H1 (cell line): Measurements from ENCODE around the gene NAPA. TPM values are rescaled to one million over a fixed set of nuclear protein-coding genes. Genes with fewer than 3 reads are reported as not detected.

ENCODE experiments used
- EP300 ChIP-seq, 2 experiments: IDR thresholded peaks; 1 replicate in 1 of 2; 2 replicates in 1 of 2; pipeline ENCODE4 v1.6.1; 2011 to 2012; ENCODE audit warnings: low read depth in 2 of 2, low read length in 2 of 2, mild to moderate bottlenecking in 2 of 2, borderline replicate concordance in 1 of 2, inconsistent platforms in 1 of 2, moderate library complexity in 1 of 2
- HDAC2 ChIP-seq, 2 experiments: fragments of 300-600 bp in 1 of 2; sonication (generic) in 1 of 2; IDR thresholded peaks; 2 replicates each; pipeline ENCODE4 v1.6.1; 2011 to 2012; ENCODE audit warnings: low read depth in 2 of 2, low read length in 2 of 2, mild to moderate bottlenecking in 2 of 2, moderate library complexity in 2 of 2, borderline replicate concordance in 1 of 2, inconsistent platforms in 1 of 2
- RBBP5 ChIP-seq: IDR thresholded peaks from 2 replicates; pipeline ENCODE4 v1.7.1; 2012; ENCODE audit warnings: low read depth, mild to moderate bottlenecking, inconsistent platforms, low read length, moderate library complexity, borderline replicate concordance
- SAP30 ChIP-seq: fragments of 300-600 bp; sonication (generic); IDR thresholded peaks from 2 replicates; pipeline ENCODE4 v1.7.1; 2012; ENCODE audit warnings: low read length, moderate library complexity, mild to moderate bottlenecking, inconsistent platforms; ENCODE audit not compliant: insufficient read depth, insufficient replicate concordance
- SIN3A ChIP-seq, 2 experiments: IDR thresholded peaks in 1 of 2; conservative IDR thresholded peaks in 1 of 2; 2 replicates each; pipeline ENCODE4 v1.6.1; 2011 to 2012; ENCODE audit warnings: low read length in 2 of 2, improper control_type of control experiment in 1 of 2, low read depth in 1 of 2, mild to moderate bottlenecking in 1 of 2
- polyA plus RNA-seq, 7 experiments: library from polyadenylated mRNA; depleted of rRNA in 3 of 7; stranded (reverse) in 5 of 7; unstranded in 2 of 7; fragments of >200 nt in 5 of 7; fragments of 200-250 nt in 2 of 7; gene quantifications; 1 replicate in 5 of 7; 2 replicates in 1 of 7; 4 replicates in 1 of 7; pipeline versions ENCODE4 v1.2.1 to v1.2.3, GENCODE V29; 2011 to 2013; ENCODE audit warnings: missing spikeins in 2 of 7, mixed read lengths in 2 of 7
- total RNA-seq: library from RNA; stranded (reverse); fragmentation: NEBNext Ultra II Directional; extraction: Animal tissue kit (Norgen Biotek cat#: 25700); gene quantifications from 2 replicates; pipeline ENCODE4 v1.2.1, GENCODE V29; 2021

Gene NAPA
- total and polyA plus RNA-seq, 2 of the 8 experiments (the other 6 are each of a cell fraction or from before 2014, with no cell fraction given): 58.5 to 78.2 TPM

DNA sequence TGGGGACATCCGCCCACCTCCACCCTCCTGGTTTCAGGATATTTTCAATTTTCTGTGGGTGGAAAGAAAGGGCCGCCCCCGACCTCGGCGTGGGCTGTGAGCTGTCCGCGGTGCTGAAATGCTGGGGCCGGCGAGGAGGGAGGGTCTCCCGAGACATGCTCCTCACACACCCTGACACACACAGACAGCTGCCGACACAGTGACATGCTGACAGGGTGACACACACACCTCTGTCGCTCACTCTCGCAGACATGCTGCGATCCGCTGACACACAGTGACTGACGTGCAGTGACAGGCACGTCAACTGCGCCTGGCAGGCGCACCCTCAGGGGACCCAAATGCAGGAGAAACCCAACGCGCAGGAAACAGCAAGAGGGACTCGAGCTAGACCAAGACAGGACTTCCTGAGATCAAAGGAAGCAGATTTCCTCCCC, 70.5 kb downstream of the NAPA start (continued):
- TF ChIP-seq HDAC2 (IDR thresholded peaks at IDR 0.05; ENCODE audit: borderline replicate concordance in 1 of 2, low read depth in 2 of 2, low read length in 2 of 2) (peak; percentile 78 to 80; a peak in 2 of 4 replicates), SAP30 (peak; percentile 84), RBBP5 (no peak), EP300 (IDR thresholded peaks at IDR 0.05; ENCODE audit: borderline replicate concordance in 1 of 2, low read depth in 2 of 2, low read length in 2 of 2) (no peak), SIN3A (conservative IDR thresholded peaks at IDR 0.05 in 1 of 2, IDR thresholded peaks at IDR 0.05 in 1 of 2; ENCODE audit: low read depth in 1 of 2, low read length in 2 of 2) (peak; percentile 93 to 96)
